GM23248 (cell line): ENCODE measurements around the gene HMGCR.

Experiments used
- EZH2 ChIP-seq: fragments of 200-600 bp; sonication (generic); IDR thresholded peaks from 2 replicates; pipeline ENCODE4 v1.6.1; 2018; ENCODE audit warnings: antibody characterized with exemption, mild to moderate bottlenecking; ENCODE audit not compliant: insufficient read depth, poor library complexity, severe bottlenecking
- EZH2phosphoT487 ChIP-seq: fragments of 200-600 bp; sonication (generic); IDR thresholded peaks from 2 replicates; pipeline ENCODE4 v1.6.1; 2018; ENCODE audit warnings: antibody characterized with exemption, moderate library complexity, mild to moderate bottlenecking, low read depth; ENCODE audit not compliant: insufficient read depth

DNA sequence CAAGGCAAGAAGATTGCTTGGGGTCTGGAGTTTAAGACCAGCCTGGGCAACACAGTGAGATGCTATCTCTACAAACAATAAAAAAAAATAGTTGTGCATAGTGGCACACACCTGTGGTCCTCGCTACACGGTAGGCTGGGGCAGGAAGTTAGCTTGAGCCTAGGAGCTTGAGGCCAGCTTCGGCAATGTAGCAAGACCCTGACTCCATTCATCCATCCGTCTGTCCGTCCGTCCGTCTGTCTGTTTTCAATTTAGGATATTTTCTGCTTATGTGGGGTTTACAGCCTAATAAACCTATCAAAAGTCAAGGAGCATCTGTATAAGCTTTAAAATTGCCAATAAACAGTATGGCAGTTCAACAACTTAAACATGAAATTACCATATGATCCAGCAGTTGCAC is 19.7 kb downstream of the HMGCR start:
- TF ChIP-seq EZH2 (no peak), EZH2phosphoT487 (no peak)
